ENCODE data around the gene SEZ6L2. TPM values are rescaled to one million over a fixed set of nuclear protein-coding genes. Genes with fewer than 3 reads are reported as not detected.

SEZ6L2 gene
- total RNA-seq, 4 donors from 2014 or later = 0.33 to 1.5 (median 0.79) TPM

DNA sequence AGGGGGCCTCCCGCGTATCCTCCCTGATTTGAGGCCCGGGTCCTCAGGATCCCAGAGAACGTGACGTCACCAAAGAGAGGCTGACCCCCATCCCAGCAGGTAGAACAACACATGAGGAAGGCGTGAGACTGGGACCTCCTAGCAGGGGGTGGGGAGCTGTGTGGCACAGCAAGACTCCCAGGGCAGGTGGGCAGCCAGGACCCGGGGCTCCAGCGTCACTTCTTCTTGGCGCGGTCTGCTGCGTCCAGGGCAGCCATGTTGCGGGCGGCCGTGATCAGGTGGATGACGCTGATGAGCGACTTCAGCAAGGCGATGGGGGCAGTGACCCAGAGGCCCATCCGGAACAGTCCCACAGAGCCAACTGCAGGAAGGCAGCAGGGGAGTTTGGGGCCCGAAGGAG is 40.4 kb downstream of the SEZ6L2 start:
- DNase-seq = no peak
- Histone ChIP-seq H3K27ac (no peak overlapping the region), H3K36me3 (peaks cover 21 to 27% of the 10 kb centered on the region in 2 donors), H3K27me3 (no peaks in the 10 kb centered on the region), H3K4me3 (replicated peaks in 1 of 3) (no peak overlapping the region), H3K4me1 (peaks cover 13% of the 10 kb centered on the region in 2 donors), H3K9me3 (no peaks in the 10 kb centered on the region)
- TF ChIP-seq, protein P1, sequence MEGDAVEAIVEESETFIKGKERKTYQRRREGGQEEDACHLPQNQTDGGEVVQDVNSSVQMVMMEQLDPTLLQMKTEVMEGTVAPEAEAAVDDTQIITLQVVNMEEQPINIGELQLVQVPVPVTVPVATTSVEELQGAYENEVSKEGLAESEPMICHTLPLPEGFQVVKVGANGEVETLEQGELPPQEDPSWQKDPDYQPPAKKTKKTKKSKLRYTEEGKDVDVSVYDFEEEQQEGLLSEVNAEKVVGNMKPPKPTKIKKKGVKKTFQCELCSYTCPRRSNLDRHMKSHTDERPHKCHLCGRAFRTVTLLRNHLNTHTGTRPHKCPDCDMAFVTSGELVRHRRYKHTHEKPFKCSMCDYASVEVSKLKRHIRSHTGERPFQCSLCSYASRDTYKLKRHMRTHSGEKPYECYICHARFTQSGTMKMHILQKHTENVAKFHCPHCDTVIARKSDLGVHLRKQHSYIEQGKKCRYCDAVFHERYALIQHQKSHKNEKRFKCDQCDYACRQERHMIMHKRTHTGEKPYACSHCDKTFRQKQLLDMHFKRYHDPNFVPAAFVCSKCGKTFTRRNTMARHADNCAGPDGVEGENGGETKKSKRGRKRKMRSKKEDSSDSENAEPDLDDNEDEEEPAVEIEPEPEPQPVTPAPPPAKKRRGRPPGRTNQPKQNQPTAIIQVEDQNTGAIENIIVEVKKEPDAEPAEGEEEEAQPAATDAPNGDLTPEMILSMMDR (IDR thresholded peaks at IDR 0.05) = no peak
- TF ChIP-seq POLR2A (IDR thresholded peaks at IDR 0.05) = no peak
- intact Hi-C loops (cut with DNase I) = no loop called here
- 100% methylated on average over 3 of the region's 19 CpGs; no CpG with 5 or more reads in 1 of the 2 donors for WGBS, 2 donors

DNA sequence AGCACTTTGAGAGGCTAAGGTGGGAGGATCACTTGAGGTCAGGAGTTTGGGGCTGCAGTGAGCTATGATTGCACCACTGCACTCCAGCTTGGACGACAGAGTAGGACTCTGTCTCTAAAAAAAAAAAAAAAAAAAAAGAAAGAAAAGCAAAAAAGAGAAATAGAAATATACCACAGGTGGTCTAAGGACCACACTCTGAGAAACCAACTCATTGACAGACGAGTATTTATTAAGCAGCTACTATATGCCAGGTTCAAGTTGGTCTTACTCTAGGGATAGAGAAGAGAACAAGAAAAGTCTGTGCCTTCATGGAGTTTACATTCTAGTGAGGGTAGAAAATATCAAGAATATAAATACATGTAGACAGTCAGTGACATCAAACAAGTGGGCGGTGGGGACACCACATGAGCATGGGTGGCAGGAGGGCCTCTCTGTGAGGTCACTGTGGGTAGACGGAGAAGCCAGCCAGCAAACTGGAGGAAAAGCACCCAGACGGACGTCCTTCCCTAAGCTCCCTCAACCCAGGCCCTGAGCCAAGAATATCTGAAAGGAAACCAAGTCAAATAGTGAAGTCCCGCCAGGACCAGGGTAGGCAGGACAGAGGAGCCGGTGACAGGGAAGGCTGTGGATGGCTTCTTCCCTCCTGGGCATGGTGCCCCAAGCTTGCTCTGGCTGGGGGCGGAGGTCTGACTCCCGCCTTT is 41.1 kb downstream of the SEZ6L2 start:
- intact Hi-C loops (cut with DNase I) = no loop called here

DNA sequence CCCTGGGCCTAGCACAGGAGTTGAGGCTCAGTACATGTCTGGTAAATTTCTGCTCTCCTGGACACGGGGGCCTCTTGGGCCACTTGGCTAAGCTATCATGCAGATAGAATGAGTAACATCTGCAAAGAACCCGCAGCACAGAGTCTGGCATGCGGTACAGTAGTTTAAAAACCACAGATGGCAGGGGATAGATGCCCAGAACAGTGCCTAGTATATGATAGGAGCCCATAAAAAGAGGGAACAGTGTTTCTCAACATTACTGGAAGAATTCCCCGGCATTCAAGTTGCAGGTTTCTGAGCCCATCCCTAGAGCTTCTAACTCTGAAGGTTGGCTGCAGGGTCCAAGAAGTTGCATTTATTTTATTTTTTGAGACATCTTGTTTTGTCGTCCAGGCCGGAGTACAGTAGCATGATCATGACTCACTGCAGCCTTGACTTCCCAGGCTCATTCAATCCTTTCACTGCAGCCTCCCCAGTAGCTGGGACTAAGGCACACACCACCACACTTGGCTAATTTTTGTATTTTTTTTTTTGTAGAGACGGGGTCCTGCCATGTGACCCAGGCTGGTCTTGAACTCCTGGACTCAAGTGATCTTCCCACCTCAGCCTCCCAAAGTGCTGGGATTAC is 42.1 kb downstream of the SEZ6L2 start:
- Histone ChIP-seq H3K36me3 (peaks cover 21 to 27% of the 10 kb centered on the region in 2 donors), H3K4me3 (replicated peaks in 1 of 3) (no peak overlapping the region), H3K4me1 (peaks cover 11 to 12% of the 10 kb centered on the region in 2 donors), H3K9me3 (no peaks in the 10 kb centered on the region), H3K27me3 (no peaks in the 10 kb centered on the region), H3K27ac (no peak overlapping the region)
- intact Hi-C loops (cut with DNase I) = no loop called here
- DNase-seq = no peak
- TF ChIP-seq, protein P1 (IDR thresholded peaks at IDR 0.05) = no peak
- no peak for TF ChIP-seq POLR2A (IDR thresholded peaks at IDR 0.05)
- 68 to 69% methylated on average over 7 of the region's 7 CpGs for WGBS, 2 donors

More for the DNA sequence above, 41.1 kb downstream of the SEZ6L2 start:
- TF ChIP-seq, protein P1 (IDR thresholded peaks at IDR 0.05) = no peak
- no peak for TF ChIP-seq POLR2A (IDR thresholded peaks at IDR 0.05)
- no peak for DNase-seq
- peaks cover 13% of the 10 kb centered on the region in 2 donors for H3K4me1 ChIP-seq
- WGBS, 2 donors = 83% methylated on average over 8 to 10 of the region's 10 CpGs
- H3K9me3 ChIP-seq = no peaks in the 10 kb centered on the region
- H3K27me3 ChIP-seq = no peaks in the 10 kb centered on the region
- peaks cover 21 to 27% of the 10 kb centered on the region in 2 donors for H3K36me3 ChIP-seq
- no peak overlapping the region for H3K4me3 ChIP-seq (replicated peaks in 1 of 3)
- no peak overlapping the region for H3K27ac ChIP-seq

DNA sequence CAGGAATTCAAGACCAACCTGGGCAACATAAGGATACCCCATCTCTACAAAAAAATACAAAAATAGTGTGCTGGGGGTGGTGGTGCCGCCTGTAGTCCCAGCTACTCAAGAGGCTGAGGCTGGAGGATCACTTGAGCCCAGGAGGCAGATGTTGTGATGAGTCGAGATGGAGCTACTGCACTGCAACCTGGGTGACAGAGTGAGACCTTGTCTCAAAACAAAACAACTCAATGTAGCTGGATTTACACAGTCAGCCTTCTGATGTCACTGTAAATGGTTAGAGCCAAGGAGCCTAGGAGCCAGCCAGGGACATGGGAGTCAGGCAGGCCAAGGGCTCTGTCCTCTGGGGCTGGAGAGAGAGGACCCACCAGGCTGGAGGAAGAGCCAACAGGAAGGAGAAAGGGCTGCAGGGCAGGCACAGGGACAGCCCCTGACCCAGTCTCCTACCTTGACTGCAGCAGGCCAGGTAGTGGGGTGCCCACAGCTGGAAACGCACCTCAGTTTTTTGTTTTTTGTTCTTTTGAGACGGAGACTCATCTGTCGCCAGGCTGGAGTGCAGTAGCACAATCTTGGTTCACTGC is 44.7 kb downstream of the SEZ6L2 start:
- TF ChIP-seq, protein P1 (IDR thresholded peaks at IDR 0.05) = no peak
- H3K9me3 ChIP-seq = no peaks in the 10 kb centered on the region
- H3K4me1 ChIP-seq = no peaks in the 10 kb centered on the region
- DNase-seq = no peak
- intact Hi-C loops (cut with DNase I) = no loop called here
- no peaks in the 10 kb centered on the region for H3K27me3 ChIP-seq
- no peak overlapping the region for H3K27ac ChIP-seq
- WGBS, 2 donors = 74 to 79% methylated on average over 5 of the region's 5 CpGs
- no peak overlapping the region for H3K4me3 ChIP-seq (replicated peaks in 1 of 3)
- H3K36me3 ChIP-seq = peaks cover 9 to 10% of the 10 kb centered on the region in 2 donors

DNA sequence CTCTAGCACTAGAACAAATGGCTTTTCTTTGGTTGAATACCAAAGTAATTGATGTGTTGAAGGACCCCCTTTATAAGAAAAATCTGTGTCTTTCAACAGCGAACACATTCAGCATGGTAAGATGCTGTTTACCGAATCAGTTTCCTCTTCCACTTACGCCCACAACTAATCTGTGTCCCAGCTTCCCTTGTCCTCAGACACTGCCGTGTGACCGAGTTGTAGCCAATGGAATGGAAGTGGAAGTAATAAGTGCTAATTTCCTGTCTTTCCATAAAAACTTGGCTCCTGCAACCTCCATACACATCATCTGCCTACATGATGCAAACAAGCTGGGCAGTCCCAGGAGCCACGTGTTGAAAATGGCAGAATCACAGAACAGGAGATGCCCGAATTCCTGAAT is 46.7 kb downstream of the SEZ6L2 start:
- Histone ChIP-seq H3K27me3 (no peaks in the 10 kb centered on the region), H3K27ac (no peak overlapping the region), H3K9me3 (no peaks in the 10 kb centered on the region), H3K4me3 (replicated peaks in 1 of 3) (no peak overlapping the region), H3K36me3 (peaks cover 2% of the 10 kb centered on the region in 2 donors), H3K4me1 (peaks cover 0 to 8% of the 10 kb centered on the region in 2 donors)
- no peak for DNase-seq
- no peak for TF ChIP-seq POLR2A (IDR thresholded peaks at IDR 0.05)
- TF ChIP-seq, protein P1 (IDR thresholded peaks at IDR 0.05) = no peak
- 52 to 55% methylated on average over 7 of the region's 7 CpGs for WGBS, 2 donors
- intact Hi-C loops (cut with DNase I) = no loop called here

Measured in thyroid gland (tissue), 4 donors.